AG04449 (cell line): Measurements from ENCODE around the gene LCA5.
A peak's percentile ranks its signal among the peaks of the same experiment; 100 is the strongest.

Experiments
- CTCF ChIA-PET: fragments of 350-600 bp; formaldehyde crosslinking; extraction: SDS; loops from one replicate; lab custom pipeline; 2021; ENCODE audit warnings: antibody characterized with exemption; lab: Yijun Ruan, JAX
- POLR2A ChIA-PET: fragments of 400-600, 350-600 bp; formaldehyde crosslinking; extraction: SDS; loops from one replicate; lab custom pipeline; 2020; ENCODE audit warnings: antibody characterized with exemption, inconsistent platforms; lab: Yijun Ruan, JAX
- DNase-seq: peaks from one replicate; pipeline ENCODE4 v3.0.0-alpha.2; 2010; ENCODE audit warnings: low read depth, low spot score
- H3K4me3 ChIP-seq: 2 replicates; pipeline ENCODE4 v1.5.1; 2011; ENCODE audit warnings: low read depth, mild to moderate bottlenecking, control low read depth, low read length
- CTCF ChIP-seq: IDR thresholded peaks from one replicate; pipeline ENCODE4 v1.5.1; 2011; ENCODE audit warnings: mild to moderate bottlenecking, moderate library complexity, low read length, control low read depth, inconsistent platforms; ENCODE audit not compliant: insufficient read depth; ENCODE audit errors: missing control alignments

Gene LCA5

DNA sequence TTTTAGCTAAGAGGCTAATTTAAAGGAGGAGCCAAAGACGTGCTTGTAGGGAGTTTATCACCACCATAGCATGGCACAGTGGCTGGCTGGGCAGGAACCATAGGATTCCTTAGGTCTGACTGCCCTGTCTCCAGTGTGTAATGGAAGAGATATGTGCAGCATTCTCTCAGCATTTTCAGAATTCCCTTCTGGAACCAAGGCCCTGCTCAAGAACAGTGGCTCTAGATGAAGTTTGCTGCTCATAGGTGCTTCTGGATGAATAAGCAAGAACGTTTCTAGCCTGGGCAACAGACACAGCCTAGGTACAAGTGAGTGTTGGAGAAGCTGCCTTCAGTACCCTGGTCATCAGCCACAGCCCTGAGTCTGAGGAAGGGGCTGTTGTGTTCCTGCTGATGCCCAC is 69.1 kb downstream of the LCA5 start:
- POLR2A ChIA-PET, result no interaction called here
- H3K4me3 ChIP-seq, result no peak overlapping the region
- CTCF ChIA-PET, result interaction anchor here (0.8 kb wide), 1 partner anchor 389 kb away, joined by 3 read pairs; no protein-coding TSS in a partner anchor
- TF ChIP-seq CTCF, result no peak
- DNase-seq, result peak; percentile 40

GRCh38 chr6:79467716-79468115 is 69.5 kb downstream of the LCA5 start:
- no peak for TF ChIP-seq CTCF
- no peak for DNase-seq
- no peak overlapping the region for H3K4me3 ChIP-seq
- POLR2A ChIA-PET, result no interaction called here
- CTCF ChIA-PET, result interaction anchor here (0.8 kb wide), 1 partner anchor 388 kb away, joined by 3 read pairs; no protein-coding TSS in a partner anchor

DNA sequence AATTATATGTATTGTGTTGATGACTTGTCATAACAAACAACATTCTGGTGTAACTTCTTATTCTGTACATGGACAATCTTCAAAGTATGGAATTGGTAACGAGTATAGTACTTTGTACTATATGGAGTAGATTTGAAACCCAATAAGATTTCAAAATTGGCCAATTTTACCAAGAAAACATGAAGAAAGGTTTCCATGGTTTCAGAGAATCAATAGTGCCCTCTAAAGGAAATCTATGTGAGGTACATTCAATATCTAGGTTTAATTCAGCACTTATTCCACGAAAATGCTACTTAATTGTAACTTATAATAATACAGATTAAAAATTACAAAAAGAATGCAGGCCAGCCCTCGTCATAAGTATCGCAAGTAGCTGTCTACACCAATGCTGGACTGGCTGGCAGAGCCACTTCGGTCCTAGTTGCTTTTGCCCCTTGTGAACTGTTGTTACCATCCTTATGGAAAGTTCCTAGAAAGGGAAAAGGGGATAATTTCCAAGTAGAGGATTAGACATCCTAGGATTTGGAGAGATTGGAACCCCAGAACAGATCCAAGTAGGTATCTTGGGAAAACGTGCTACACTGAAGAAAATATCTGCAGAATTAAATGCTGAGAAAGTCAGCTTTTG is 70.9 kb downstream of the LCA5 start:
- POLR2A ChIA-PET, result no interaction called here
- no peak for DNase-seq
- CTCF ChIA-PET, result interaction anchor here (0.8 to 1.4 kb wide), 4 partner anchors 9 to 386 kb away, joined by 3 to 5 read pairs (median 4); no protein-coding TSS in a partner anchor
- H3K4me3 ChIP-seq, result no peak overlapping the region
- peak; percentile 14 for TF ChIP-seq CTCF

DNA sequence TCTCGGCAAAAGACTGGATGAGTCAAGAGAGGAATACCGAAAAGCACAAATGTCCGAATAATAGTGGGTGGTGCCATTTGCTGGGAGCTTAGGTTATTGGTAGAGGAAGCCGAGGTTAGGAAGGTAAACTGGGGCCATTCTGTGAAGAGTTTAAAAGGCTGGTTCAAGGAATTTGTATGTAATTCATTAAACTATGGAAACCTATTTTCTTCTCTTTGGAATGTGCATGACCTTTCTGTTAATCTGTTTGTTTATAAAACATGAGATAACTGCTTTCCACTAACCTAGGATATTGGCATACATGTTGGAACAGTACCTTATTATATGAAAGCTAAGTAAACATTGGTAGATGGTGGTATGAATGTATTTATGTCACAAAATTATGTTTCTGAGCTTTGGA is 71.8 kb downstream of the LCA5 start:
- no peak for TF ChIP-seq CTCF
- ChIA-PET CTCF (interaction anchor here (1.4 kb wide), 1 partner anchor 11 kb away, joined by 3 read pairs; no protein-coding TSS in a partner anchor), POLR2A (no interaction called here)
- H3K4me3 ChIP-seq, result no peak overlapping the region
- no peak for DNase-seq

DNA sequence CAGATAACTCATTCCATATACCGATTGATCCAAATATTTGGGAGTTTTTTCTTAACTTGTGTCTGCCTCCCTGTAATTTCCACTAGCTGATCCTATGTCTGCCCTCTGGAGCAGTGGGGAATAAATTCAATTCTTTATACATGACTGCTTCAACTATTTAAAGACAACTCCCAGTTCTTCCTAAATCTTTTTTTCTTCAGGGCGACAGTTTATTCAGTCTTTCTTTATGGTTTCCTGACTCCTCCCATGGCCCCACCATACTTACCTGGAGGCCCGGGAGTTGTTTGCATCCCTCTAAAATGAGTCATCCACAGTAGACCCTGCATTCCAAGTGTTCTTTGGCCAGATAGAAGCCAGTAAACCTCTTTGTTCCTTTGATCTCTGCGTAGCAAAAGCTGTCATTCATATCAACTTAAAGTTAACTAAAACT is 73.6 kb downstream of the LCA5 start:
- no peak overlapping the region for H3K4me3 ChIP-seq
- no peak for TF ChIP-seq CTCF
- DNase-seq, result no peak
- CTCF ChIA-PET, result no interaction called here
- POLR2A ChIA-PET, result no interaction called here

DNA sequence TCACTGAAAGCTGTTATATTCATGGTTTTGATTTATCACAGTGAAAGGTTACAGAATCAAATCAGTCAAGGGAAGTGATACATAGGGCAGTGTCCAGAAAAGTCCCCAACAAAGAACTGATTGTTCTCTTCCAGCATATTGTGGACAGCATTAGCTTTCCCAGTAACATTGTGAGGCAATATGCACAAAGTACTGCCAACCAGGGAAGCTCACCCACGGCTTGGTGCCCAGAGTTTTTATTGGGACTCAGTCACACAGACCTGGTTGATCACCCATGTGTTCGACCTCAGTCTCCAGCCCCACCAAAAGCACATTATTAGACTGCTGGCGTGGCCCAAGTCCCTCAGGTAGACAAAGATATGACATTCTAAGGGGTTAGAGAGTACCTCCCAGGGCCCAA is 76.0 kb downstream of the LCA5 start:
- no peak for TF ChIP-seq CTCF
- no peak overlapping the region for H3K4me3 ChIP-seq
- POLR2A ChIA-PET, result no interaction called here
- CTCF ChIA-PET, result no interaction called here
- DNase-seq, result no peak
